HG03066 (cell line): Measurements from ENCODE around the gene PRKCQ.

ENCODE experiments used
- ATAC-seq: cut with Tn5 transposase; IDR thresholded peaks from one replicate; pipeline ENCODE4 v1.9.1; 2021; ENCODE audit warnings: low read depth; ENCODE audit not compliant: unreplicated experiment

PRKCQ gene

GRCh38 chr10:6530211-6530840 lies 49.8 kb downstream of the PRKCQ start:
- ATAC-seq = no peak

GRCh38 chr10:6528198-6528950 lies 51.7 kb downstream of the PRKCQ start:
- ATAC-seq = no peak

- no peak for ATAC-seq
Observed at GRCh38 chr10:6525599-6526165, 54.4 kb downstream of the PRKCQ start.

GRCh38 chr10:6522230-6522629 lies 57.8 kb downstream of the PRKCQ start:
- no peak for ATAC-seq

- no peak for ATAC-seq
Observed at GRCh38 chr10:6520138-6520537, 59.9 kb downstream of the PRKCQ start.

GRCh38 chr10:6518791-6519429 lies 61.2 kb downstream of the PRKCQ start:
- ATAC-seq = no peak

- no peak for ATAC-seq
Observed at GRCh38 chr10:6516929-6517284, 63.2 kb downstream of the PRKCQ start.

- no peak for ATAC-seq
Observed at GRCh38 chr10:6516281-6516928, 63.7 kb downstream of the PRKCQ start.

- no peak for ATAC-seq
Observed at GRCh38 chr10:6514844-6515780, 65.0 kb downstream of the PRKCQ start.

- ATAC-seq = no peak
Observed at GRCh38 chr10:6514180-6514579, 65.9 kb downstream of the PRKCQ start.

- ATAC-seq = no peak
Observed at GRCh38 chr10:6513476-6513875, 66.6 kb downstream of the PRKCQ start.

- ATAC-seq = no peak
Observed at GRCh38 chr10:6512182-6512581, 67.9 kb downstream of the PRKCQ start.

GRCh38 chr10:6511347-6511746 lies 68.7 kb downstream of the PRKCQ start:
- no peak for ATAC-seq

- no peak for ATAC-seq
Observed at GRCh38 chr10:6507311-6507710, 72.8 kb downstream of the PRKCQ start.

GRCh38 chr10:6505300-6505699 lies 74.8 kb downstream of the PRKCQ start:
- ATAC-seq = no peak

GRCh38 chr10:6504296-6504695 lies 75.8 kb downstream of the PRKCQ start:
- ATAC-seq = no peak

GRCh38 chr10:6503171-6503570 lies 76.9 kb downstream of the PRKCQ start:
- no peak for ATAC-seq

GRCh38 chr10:6501931-6502330 lies 78.1 kb downstream of the PRKCQ start:
- ATAC-seq = no peak

GRCh38 chr10:6499974-6500373 lies 80.1 kb downstream of the PRKCQ start:
- no peak for ATAC-seq

- no peak for ATAC-seq
Observed at GRCh38 chr10:6498771-6499170, 81.3 kb downstream of the PRKCQ start.
